ENCODE results near the gene ANXA11. TPM values are rescaled to one million over a fixed set of nuclear protein-coding genes. Genes with fewer than 3 reads are reported as not detected.

Gene ANXA11
- total and polyA plus RNA-seq, 2 experiments from 2014 or later = 42.3 to 70.0 TPM

DNA sequence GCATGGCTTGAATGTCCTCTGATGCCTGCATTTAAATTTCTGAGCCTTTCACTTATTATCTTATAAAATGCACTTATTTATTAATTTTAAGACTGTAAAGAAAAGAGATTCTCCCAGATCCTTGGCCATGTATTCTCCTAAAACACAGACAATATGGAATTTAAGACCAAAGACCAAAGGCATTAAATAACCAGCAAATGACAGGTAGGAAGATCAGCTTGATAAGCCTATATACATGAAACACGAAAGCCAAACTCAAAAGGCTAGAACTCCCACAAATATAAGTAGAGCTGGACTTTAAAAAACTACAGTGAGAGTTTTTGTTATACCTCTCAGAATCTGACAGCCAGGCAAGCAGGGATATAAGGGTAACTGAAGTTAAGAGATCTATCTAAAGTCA, 5.1 kb downstream of the ANXA11 start (continued):
- TF ChIP-seq, protein P1, sequence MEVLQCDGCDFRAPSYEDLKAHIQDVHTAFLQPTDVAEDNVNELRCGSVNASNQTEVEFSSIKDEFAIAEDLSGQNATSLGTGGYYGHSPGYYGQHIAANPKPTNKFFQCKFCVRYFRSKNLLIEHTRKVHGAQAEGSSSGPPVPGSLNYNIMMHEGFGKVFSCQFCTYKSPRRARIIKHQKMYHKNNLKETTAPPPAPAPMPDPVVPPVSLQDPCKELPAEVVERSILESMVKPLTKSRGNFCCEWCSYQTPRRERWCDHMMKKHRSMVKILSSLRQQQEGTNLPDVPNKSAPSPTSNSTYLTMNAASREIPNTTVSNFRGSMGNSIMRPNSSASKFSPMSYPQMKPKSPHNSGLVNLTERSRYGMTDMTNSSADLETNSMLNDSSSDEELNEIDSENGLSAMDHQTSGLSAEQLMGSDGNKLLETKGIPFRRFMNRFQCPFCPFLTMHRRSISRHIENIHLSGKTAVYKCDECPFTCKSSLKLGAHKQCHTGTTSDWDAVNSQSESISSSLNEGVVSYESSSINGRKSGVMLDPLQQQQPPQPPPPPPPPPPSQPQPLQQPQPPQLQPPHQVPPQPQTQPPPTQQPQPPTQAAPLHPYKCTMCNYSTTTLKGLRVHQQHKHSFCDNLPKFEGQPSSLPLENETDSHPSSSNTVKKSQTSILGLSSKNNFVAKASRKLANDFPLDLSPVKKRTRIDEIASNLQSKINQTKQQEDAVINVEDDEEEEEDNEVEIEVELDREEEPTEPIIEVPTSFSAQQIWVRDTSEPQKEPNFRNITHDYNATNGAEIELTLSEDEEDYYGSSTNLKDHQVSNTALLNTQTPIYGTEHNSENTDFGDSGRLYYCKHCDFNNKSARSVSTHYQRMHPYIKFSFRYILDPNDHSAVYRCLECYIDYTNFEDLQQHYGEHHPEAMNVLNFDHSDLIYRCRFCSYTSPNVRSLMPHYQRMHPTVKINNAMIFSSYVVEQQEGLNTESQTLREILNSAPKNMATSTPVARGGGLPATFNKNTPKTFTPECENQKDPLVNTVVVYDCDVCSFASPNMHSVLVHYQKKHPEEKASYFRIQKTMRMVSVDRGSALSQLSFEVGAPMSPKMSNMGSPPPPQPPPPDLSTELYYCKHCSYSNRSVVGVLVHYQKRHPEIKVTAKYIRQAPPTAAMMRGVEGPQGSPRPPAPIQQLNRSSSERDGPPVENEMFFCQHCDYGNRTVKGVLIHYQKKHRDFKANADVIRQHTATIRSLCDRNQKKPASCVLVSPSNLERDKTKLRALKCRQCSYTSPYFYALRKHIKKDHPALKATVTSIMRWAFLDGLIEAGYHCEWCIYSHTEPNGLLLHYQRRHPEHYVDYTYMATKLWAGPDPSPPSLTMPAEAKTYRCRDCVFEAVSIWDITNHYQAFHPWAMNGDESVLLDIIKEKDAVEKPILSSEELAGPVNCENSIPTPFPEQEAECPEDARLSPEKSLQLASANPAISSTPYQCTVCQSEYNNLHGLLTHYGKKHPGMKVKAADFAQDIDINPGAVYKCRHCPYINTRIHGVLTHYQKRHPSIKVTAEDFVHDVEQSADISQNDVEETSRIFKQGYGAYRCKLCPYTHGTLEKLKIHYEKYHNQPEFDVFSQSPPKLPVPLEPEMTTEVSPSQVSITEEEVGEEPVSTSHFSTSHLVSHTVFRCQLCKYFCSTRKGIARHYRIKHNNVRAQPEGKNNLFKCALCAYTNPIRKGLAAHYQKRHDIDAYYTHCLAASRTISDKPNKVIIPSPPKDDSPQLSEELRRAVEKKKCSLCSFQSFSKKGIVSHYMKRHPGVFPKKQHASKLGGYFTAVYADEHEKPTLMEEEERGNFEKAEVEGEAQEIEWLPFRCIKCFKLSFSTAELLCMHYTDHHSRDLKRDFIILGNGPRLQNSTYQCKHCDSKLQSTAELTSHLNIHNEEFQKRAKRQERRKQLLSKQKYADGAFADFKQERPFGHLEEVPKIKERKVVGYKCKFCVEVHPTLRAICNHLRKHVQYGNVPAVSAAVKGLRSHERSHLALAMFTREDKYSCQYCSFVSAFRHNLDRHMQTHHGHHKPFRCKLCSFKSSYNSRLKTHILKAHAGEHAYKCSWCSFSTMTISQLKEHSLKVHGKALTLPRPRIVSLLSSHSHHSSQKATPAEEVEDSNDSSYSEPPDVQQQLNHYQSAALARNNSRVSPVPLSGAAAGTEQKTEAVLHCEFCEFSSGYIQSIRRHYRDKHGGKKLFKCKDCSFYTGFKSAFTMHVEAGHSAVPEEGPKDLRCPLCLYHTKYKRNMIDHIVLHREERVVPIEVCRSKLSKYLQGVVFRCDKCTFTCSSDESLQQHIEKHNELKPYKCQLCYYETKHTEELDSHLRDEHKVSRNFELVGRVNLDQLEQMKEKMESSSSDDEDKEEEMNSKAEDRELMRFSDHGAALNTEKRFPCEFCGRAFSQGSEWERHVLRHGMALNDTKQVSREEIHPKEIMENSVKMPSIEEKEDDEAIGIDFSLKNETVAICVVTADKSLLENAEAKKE (CRISPR knock-in tag; IDR thresholded peaks at IDR 0.05) = no peak
- TF ChIP-seq REST (IDR thresholded peaks at IDR 0.05; ENCODE audit: unreplicated experiment) (no peak), ZNF114 (CRISPR knock-in tag; IDR thresholded peaks at IDR 0.05) (no peak), NANOG (IDR thresholded peaks at IDR 0.05; ENCODE audit: borderline replicate concordance) (no peak)

DNA sequence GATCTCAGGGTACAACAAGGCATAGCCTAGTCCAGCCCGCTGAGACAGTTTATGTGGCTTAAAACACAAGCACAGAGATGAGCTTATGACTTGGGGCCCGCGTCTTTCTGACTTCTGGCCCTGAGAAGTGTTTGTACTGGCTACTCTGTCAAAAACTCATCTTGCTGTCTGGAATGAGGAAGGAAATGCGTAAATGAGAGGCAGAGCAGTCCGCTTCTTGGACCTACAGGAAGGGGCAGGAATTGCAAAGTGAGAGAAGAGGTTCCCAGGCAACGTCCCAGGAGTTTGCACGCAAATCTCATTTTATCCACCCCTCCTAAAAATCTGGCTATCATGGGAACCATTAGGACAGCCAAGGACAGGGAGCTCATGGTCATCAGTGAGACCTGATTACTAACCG, 5.5 kb downstream of the ANXA11 start:
- H3K27ac Mint-ChIP-seq = peak overlapping the region; percentile 26; the same call in 1 of the 2 replicates
- H3K79me2 ChIP-seq (replicated peaks; ENCODE audit: insufficient read depth) = peaks cover 88% of the 10 kb centered on the region
- no peaks in the 10 kb centered on the region; the same call in 1 of the 2 replicates for H3K36me3 ChIP-seq (ENCODE audit: insufficient read depth)
- peaks cover 7% of the 10 kb centered on the region; the same call in 1 of the 2 replicates for H3K27me3 ChIP-seq (ENCODE audit: insufficient read depth)
- ATAC-seq = no peak
- H3K4me3 ChIP-seq = no peak overlapping the region
- no peaks in the 10 kb centered on the region; the same call in 2 of the 3 replicates for H3K36me3 Mint-ChIP-seq (ENCODE audit: low read depth)
- H3K9me2 ChIP-seq (ENCODE audit: insufficient read depth) = no peaks in the 10 kb centered on the region
- H3K4me1 Mint-ChIP-seq = peaks cover 55% of the 10 kb centered on the region
- H2AFZ ChIP-seq = no peak overlapping the region
- H3K4me2 ChIP-seq = peak overlapping the region; percentile 65; the same call in 1 of the 2 replicates
- H3K4me1 ChIP-seq (ENCODE audit: insufficient read depth) = peaks cover 30% of the 10 kb centered on the region
- H3K27ac ChIP-seq (ENCODE audit: low read depth) = no peak overlapping the region
- no peak overlapping the region for H3K4me3 Mint-ChIP-seq
- DNase-seq (ENCODE audit: low spot score) = peak; percentile 49
- H3F3A ChIP-seq (replicated peaks; ENCODE audit: low read depth) = no peaks in the 10 kb centered on the region
- peaks cover 19% of the 10 kb centered on the region for H4K20me1 ChIP-seq (replicated peaks; ENCODE audit: insufficient read depth)
- H3K27me3 Mint-ChIP-seq (ENCODE audit: insufficient read depth, low read depth, poor library complexity) = peaks cover 7% of the 10 kb centered on the region
- no peaks in the 10 kb centered on the region for H3K9me3 Mint-ChIP-seq
- TF ChIP-seq, protein P2, sequence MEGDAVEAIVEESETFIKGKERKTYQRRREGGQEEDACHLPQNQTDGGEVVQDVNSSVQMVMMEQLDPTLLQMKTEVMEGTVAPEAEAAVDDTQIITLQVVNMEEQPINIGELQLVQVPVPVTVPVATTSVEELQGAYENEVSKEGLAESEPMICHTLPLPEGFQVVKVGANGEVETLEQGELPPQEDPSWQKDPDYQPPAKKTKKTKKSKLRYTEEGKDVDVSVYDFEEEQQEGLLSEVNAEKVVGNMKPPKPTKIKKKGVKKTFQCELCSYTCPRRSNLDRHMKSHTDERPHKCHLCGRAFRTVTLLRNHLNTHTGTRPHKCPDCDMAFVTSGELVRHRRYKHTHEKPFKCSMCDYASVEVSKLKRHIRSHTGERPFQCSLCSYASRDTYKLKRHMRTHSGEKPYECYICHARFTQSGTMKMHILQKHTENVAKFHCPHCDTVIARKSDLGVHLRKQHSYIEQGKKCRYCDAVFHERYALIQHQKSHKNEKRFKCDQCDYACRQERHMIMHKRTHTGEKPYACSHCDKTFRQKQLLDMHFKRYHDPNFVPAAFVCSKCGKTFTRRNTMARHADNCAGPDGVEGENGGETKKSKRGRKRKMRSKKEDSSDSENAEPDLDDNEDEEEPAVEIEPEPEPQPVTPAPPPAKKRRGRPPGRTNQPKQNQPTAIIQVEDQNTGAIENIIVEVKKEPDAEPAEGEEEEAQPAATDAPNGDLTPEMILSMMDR (conservative IDR thresholded peaks at IDR 0.05; ENCODE audit: low read depth in 2 of 2) = no peak
- TF ChIP-seq JUNB (IDR thresholded peaks at IDR 0.05; ENCODE audit: unreplicated experiment) = no peak
- no peak for TF ChIP-seq REST (IDR thresholded peaks at IDR 0.05; ENCODE audit: unreplicated experiment)
- TF ChIP-seq, protein P3, sequence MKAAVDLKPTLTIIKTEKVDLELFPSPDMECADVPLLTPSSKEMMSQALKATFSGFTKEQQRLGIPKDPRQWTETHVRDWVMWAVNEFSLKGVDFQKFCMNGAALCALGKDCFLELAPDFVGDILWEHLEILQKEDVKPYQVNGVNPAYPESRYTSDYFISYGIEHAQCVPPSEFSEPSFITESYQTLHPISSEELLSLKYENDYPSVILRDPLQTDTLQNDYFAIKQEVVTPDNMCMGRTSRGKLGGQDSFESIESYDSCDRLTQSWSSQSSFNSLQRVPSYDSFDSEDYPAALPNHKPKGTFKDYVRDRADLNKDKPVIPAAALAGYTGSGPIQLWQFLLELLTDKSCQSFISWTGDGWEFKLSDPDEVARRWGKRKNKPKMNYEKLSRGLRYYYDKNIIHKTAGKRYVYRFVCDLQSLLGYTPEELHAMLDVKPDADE (IDR thresholded peaks at IDR 0.05) = no peak
- TF ChIP-seq NANOG (IDR thresholded peaks at IDR 0.05; ENCODE audit: borderline replicate concordance) = no peak
- TF ChIP-seq ZNF331 (CRISPR knock-in tag; IDR thresholded peaks at IDR 0.05; ENCODE audit: low read depth) = no peak

All from GM23338 (cell line).